Posterior vena cava (tissue), 2 donors: ENCODE measurements around the gene TSPEAR. TPM values are rescaled to one million over a fixed set of nuclear protein-coding genes. Genes with fewer than 3 reads are reported as not detected.
A peak's percentile ranks its signal among the peaks of the same experiment; 100 is the strongest.
"Not testable (repeated sequence)": the region's sequence is repeated elsewhere in the genome, so short reads cannot be mapped to it uniquely, and the experiment has no call there.

ENCODE experiments used
- DNase-seq: peaks from one replicate; pipeline ENCODE4 v3.0.0-alpha.2; 2020; ENCODE audit warnings: low spot score
- intact Hi-C, 2 donors: fragments of 100-400 bp; cut with DNase I; formaldehyde crosslinking; loops; one replicate each; pipeline versions ENCODE4 v1.14.1 to v1.14.2; 2022 to 2023
- total RNA-seq, 2 donors: library from RNA; stranded (reverse); fragmentation: NEBNext Ultra II Directional; extraction: Animal tissue kit (Norgen Biotek cat#: 25700); gene quantifications; one replicate each; pipeline ENCODE4 v1.2.1, GENCODE V29; 2021
- donor health status: DM: yes; HTN: yes; CAD: no.
- donor health status: DM: yes; HTN: yes; CAD: no.

Gene TSPEAR
- total RNA-seq, 2 donors from 2014 or later = 0.14 to 0.48 TPM

GRCh38 chr21:44551340-44551961 is 159.9 kb downstream of the TSPEAR start, which contains the start of gene KRTAP10-2:
TSS of gene KRTAP10-2 (minus strand) at chr21:44551505. CDS start at chr21:44551458, 47 bp downstream.
- DNase-seq = peak; percentile 54
- intact Hi-C loops = no loop called here

GRCh38 chr21:44550807-44551206 is 160.6 kb downstream of the TSPEAR start:
- intact Hi-C loops = no loop called here
- DNase-seq = no peak

GRCh38 chr21:44550285-44550684 is 161.1 kb downstream of the TSPEAR start:
- DNase-seq = peak; percentile 75
- intact Hi-C loops = not testable (repeated sequence)

GRCh38 chr21:44549525-44550211 is 161.7 kb downstream of the TSPEAR start:
- DNase-seq = no peak
- intact Hi-C loops = no loop called here

- no peak for DNase-seq
- intact Hi-C loops = no loop called here
These were observed 162.4 kb downstream of the TSPEAR start for GRCh38 chr21:44548922-44549321.

GRCh38 chr21:44548381-44548780 is 163.0 kb downstream of the TSPEAR start:
- intact Hi-C loops = no loop called here
- DNase-seq = no peak

GRCh38 chr21:44547656-44548331 is 163.6 kb downstream of the TSPEAR start:
- intact Hi-C loops = no loop called here
- DNase-seq = no peak

- no peak for DNase-seq
- intact Hi-C loops = no loop called here
These were observed 166.8 kb downstream of the TSPEAR start for GRCh38 chr21:44544566-44544965.

- DNase-seq = no peak
- intact Hi-C loops = no loop called here
These were observed 168.7 kb downstream of the TSPEAR start for GRCh38 chr21:44542716-44543115.

- intact Hi-C loops = no loop called here
- no peak for DNase-seq
These were observed 170.6 kb downstream of the TSPEAR start for GRCh38 chr21:44540741-44541288.

- DNase-seq = peak; percentile 78
- intact Hi-C loops = no loop called here
These were observed 171.2 kb downstream of the TSPEAR start, which contains the start of gene KRTAP10-1 for GRCh38 chr21:44539991-44540666. TSS of gene KRTAP10-1 (minus strand) at chr21:44540195. CDS start at chr21:44540150, 45 bp downstream.

- peak; percentile 44 for DNase-seq
- intact Hi-C loops = no loop called here
These were observed 172.3 kb downstream of the TSPEAR start for GRCh38 chr21:44539046-44539445.

- DNase-seq = peak; percentile 67
- intact Hi-C loops = loop anchor here in 1 of 2 donors (1.0 kb wide), 1 partner anchor 22 kb away; no protein-coding TSS in a partner anchor
These were observed 173.2 kb downstream of the TSPEAR start for GRCh38 chr21:44537930-44538911.

- intact Hi-C loops = no loop called here
- peak; percentile 78 for DNase-seq
These were observed 175.4 kb downstream of the TSPEAR start for GRCh38 chr21:44535963-44536362.

- intact Hi-C loops = no loop called here
- no peak for DNase-seq
These were observed 176.7 kb downstream of the TSPEAR start for GRCh38 chr21:44534688-44535087.

- DNase-seq = no peak
- intact Hi-C loops = no loop called here
These were observed 177.3 kb downstream of the TSPEAR start for GRCh38 chr21:44533891-44534627.

GRCh38 chr21:44533121-44533890 is 178.1 kb downstream of the TSPEAR start:
- intact Hi-C loops = no loop called here
- peak; percentile 80 for DNase-seq
